Suprapubic skin (tissue), 4 donors: ENCODE results near the gene FCHSD1. TPM values are rescaled to one million over a fixed set of nuclear protein-coding genes. Genes with fewer than 3 reads are reported as not detected.

Experiments used
- DNase-seq, 2 donors: peaks; one replicate each; pipeline ENCODE4 v3.0.0-alpha.2; 2019; ENCODE audit warnings: low spot score in 2 of 2
- H3K27ac ChIP-seq: fragments of 200-600 bp; sonication (generic); one replicate; pipeline ENCODE4 v1.5.1; 2019
- H3K27me3 ChIP-seq: fragments of 200-600 bp; sonication (generic); one replicate; pipeline ENCODE4 v1.5.1; 2019
- H3K36me3 ChIP-seq: fragments of 200-600 bp; sonication (generic); one replicate; pipeline ENCODE4 v1.5.1; 2019
- H3K4me1 ChIP-seq: fragments of 200-600 bp; sonication (generic); one replicate; pipeline ENCODE4 v1.5.1; 2019
- H3K4me3 ChIP-seq: fragments of 200-600 bp; sonication (generic); one replicate; pipeline ENCODE4 v1.5.1; 2019; ENCODE audit warnings: mild to moderate bottlenecking
- H3K9me3 ChIP-seq: fragments of 200-600 bp; sonication (generic); one replicate; pipeline ENCODE4 v1.5.1; 2019
- EP300 ChIP-seq: sonication (generic); formaldehyde crosslinking; IDR thresholded peaks from one replicate; pipeline ENCODE4 v1.6.1; 2017; ENCODE audit warnings: antibody characterized with exemption
- POLR2A ChIP-seq, 2 donors: fragments of 450-650 bp; IDR thresholded peaks; one replicate each; pipeline ENCODE4 v1.6.1; 2017; ENCODE audit warnings: antibody characterized with exemption in 2 of 2, mild to moderate bottlenecking in 2 of 2, moderate library complexity in 2 of 2
- POLR2AphosphoS5 ChIP-seq, 3 donors: sonication (generic); formaldehyde crosslinking; IDR thresholded peaks; one replicate each; pipeline ENCODE4 v1.6.1; 2017; ENCODE audit warnings: antibody characterized with exemption in 3 of 3
- WGBS: methylation state at CpG from one replicate; pipeline ENCODE4 v1.1.5; 2018; 5-methylcytosine and 5-hydroxymethylcytosine counted together
- total RNA-seq, 4 donors: library from RNA; depleted of rRNA; stranded (reverse); fragments of >200 nt; gene quantifications; one replicate each; pipeline ENCODE4 v1.1.0, GENCODE V29; 2016
- TF ChIP-seq, protein P1 (sequence below), 2 donors: fragments of 200-600 bp in 1 of 2; fragments of 450-650 bp in 1 of 2; sonication (generic) in 1 of 2; IDR thresholded peaks; one replicate each; pipeline ENCODE4 v1.5.1; 2016 to 2019; ENCODE audit warnings: antibody characterized with exemption in 2 of 2, mild to moderate bottlenecking in 1 of 2, moderate library complexity in 1 of 2

The FCHSD1 gene
- total RNA-seq, 4 donors from 2014 or later, result 40.1 to 117 (median 77.1) TPM

DNA sequence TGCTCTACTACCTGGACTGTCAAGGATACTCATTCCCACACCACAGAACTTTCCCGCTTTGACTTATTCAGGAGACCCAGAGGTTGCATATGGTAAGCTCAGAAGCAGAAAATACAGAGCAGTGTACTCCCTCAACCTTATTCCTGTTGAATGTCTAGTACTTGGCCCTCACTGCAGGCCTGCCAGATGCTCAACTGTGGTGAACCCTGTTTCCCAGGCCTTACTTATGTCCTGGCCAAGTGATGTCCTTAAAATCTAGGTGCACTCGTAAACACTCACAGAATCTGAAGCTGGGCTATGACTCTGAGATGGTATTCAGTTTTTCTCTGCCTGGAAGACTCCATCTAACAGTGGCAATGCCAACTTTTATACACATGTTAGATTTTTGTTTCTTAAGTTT is 53.4 kb downstream of the FCHSD1 start:
- H3K4me1 ChIP-seq, result peaks cover 14% of the 10 kb centered on the region
- no peaks in the 10 kb centered on the region for H3K9me3 ChIP-seq
- H3K27ac ChIP-seq, result no peak overlapping the region
- no peaks in the 10 kb centered on the region for H3K36me3 ChIP-seq
- H3K27me3 ChIP-seq, result no peaks in the 10 kb centered on the region
- no peak overlapping the region for H3K4me3 ChIP-seq
- no peak for TF ChIP-seq EP300
- no peak for TF ChIP-seq POLR2A (IDR thresholded peaks at IDR 0.05)
- TF ChIP-seq, protein P1, sequence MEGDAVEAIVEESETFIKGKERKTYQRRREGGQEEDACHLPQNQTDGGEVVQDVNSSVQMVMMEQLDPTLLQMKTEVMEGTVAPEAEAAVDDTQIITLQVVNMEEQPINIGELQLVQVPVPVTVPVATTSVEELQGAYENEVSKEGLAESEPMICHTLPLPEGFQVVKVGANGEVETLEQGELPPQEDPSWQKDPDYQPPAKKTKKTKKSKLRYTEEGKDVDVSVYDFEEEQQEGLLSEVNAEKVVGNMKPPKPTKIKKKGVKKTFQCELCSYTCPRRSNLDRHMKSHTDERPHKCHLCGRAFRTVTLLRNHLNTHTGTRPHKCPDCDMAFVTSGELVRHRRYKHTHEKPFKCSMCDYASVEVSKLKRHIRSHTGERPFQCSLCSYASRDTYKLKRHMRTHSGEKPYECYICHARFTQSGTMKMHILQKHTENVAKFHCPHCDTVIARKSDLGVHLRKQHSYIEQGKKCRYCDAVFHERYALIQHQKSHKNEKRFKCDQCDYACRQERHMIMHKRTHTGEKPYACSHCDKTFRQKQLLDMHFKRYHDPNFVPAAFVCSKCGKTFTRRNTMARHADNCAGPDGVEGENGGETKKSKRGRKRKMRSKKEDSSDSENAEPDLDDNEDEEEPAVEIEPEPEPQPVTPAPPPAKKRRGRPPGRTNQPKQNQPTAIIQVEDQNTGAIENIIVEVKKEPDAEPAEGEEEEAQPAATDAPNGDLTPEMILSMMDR (IDR thresholded peaks at IDR 0.05), result no peak
- TF ChIP-seq POLR2AphosphoS5 (IDR thresholded peaks at IDR 0.05), result no peak
- no peak for DNase-seq
- 92% methylated on average over 2 of the region's 2 CpGs for WGBS

DNA sequence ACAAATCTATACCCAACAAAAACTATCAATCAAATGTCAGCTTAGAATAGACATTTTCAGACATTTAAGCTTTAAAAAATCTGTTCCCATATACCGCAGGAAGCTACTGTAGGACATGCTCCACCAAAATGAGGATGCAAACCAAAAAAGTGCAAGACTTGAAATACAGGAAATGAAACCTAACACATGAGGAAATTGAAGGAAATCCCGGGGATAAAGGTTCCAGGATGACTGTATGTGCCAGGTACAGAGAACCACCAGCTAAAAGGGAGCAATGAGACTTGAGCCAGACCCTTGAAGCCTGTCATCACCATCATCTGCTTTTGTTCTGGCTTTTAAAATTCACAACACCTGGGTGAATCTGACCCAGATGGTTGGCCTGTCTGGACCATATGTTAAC is 53.8 kb downstream of the FCHSD1 start:
- no peak overlapping the region for H3K4me3 ChIP-seq

DNA sequence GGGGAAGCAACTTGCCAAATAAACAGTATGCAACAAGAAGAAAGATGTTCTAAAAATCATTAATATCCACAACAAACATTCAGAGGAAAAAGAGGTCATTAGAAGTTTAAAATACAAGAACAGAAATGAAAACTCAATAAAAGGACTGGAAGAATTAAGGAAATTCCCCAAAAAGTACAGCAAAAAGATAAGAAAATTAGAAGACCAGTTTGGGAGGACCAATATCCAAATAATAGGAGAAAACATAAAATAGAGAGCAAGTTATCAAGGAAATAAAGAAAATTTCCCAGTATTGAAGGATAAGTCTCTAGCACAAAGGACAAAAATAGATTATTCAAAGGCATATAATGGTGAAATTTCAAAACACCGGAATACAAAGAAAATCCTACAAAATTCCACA is 54.4 kb downstream of the FCHSD1 start:
- no peak for TF ChIP-seq POLR2AphosphoS5 (IDR thresholded peaks at IDR 0.05)
- TF ChIP-seq POLR2A (IDR thresholded peaks at IDR 0.05), result no peak
- TF ChIP-seq EP300, result no peak
- TF ChIP-seq, protein P1 (IDR thresholded peaks at IDR 0.05), result no peak
- 100% methylated on average over 1 of the region's 1 CpG for WGBS
- Histone ChIP-seq H3K36me3 (no peaks in the 10 kb centered on the region), H3K27me3 (no peaks in the 10 kb centered on the region), H3K27ac (no peak overlapping the region), H3K4me3 (no peak overlapping the region), H3K9me3 (no peaks in the 10 kb centered on the region), H3K4me1 (peaks cover 6% of the 10 kb centered on the region)
- no peak for DNase-seq

More for the DNA sequence above, 53.8 kb downstream of the FCHSD1 start:
- H3K27ac ChIP-seq, result no peak overlapping the region
- no peaks in the 10 kb centered on the region for H3K36me3 ChIP-seq
- DNase-seq, result no peak
- no peaks in the 10 kb centered on the region for H3K9me3 ChIP-seq
- peaks cover 10% of the 10 kb centered on the region for H3K4me1 ChIP-seq
- TF ChIP-seq POLR2A (IDR thresholded peaks at IDR 0.05) (no peak), POLR2AphosphoS5 (IDR thresholded peaks at IDR 0.05) (no peak), EP300 (no peak)
- TF ChIP-seq, protein P1 (IDR thresholded peaks at IDR 0.05), result no peak
- no peaks in the 10 kb centered on the region for H3K27me3 ChIP-seq
- WGBS, result 64% methylated on average over 2 of the region's 2 CpGs

DNA sequence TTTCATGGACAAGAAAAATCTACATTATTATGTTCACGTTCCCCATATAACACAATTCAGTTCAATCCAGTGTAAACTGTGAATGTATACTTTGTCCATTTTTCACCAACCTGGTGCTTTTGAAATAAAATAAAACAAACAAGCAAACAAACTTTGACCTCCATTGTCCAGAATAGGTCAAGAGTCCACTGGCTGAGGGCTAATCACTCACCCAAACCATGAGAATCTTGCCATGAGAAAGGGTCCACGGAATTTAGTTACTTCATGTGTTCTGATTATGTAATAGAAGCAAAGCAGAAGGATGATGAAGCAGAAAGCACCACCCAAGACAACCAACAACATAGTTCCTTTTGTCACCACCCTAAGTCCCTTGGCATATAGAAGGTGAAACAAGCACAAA is 61.1 kb downstream of the FCHSD1 start:
- Histone ChIP-seq H3K9me3 (no peaks in the 10 kb centered on the region), H3K4me3 (no peak overlapping the region), H3K27me3 (no peaks in the 10 kb centered on the region), H3K27ac (no peak overlapping the region), H3K36me3 (peaks cover 22% of the 10 kb centered on the region), H3K4me1 (peaks cover 3% of the 10 kb centered on the region)
- 87% methylated on average over 2 of the region's 2 CpGs for WGBS
- DNase-seq, result no peak
- TF ChIP-seq EP300 (no peak), POLR2A (IDR thresholded peaks at IDR 0.05) (no peak), POLR2AphosphoS5 (IDR thresholded peaks at IDR 0.05) (no peak)
- TF ChIP-seq, protein P1 (IDR thresholded peaks at IDR 0.05), result no peak

Other genes starting within 250 kb of the FCHSD1 start
- gene PCDHGA9, start 248.6 kb downstream of the FCHSD1 start, total RNA-seq, result 10 to 100 TPM in 1 of 4 donors, 1 to 10 TPM in 3; 4.9 to 20.8 (median 7.9) TPM
- gene PCDHGB6, start 243.4 kb downstream of the FCHSD1 start, total RNA-seq, result 10 to 100 TPM in 1 of 4 donors, 1 to 10 TPM in 3; 4.5 to 13.8 (median 8.2) TPM
- gene PCDHGA10, start 238.4 kb downstream of the FCHSD1 start, total RNA-seq, result 10 to 100 TPM in 2 of 4 donors, 1 to 10 TPM in 2; 7.0 to 23.6 (median 10.3) TPM
- 10 to 100 TPM in 2 of 4 donors, 1 to 10 TPM in 2; 9.2 to 18.3 (median 9.9) TPM for gene PCDHGB7, start 233.7 kb downstream of the FCHSD1 start, total RNA-seq
- gene PCDHGA11, start 230.4 kb downstream of the FCHSD1 start, total RNA-seq, result 10 to 100 TPM in 1 of 4 donors, 1 to 10 TPM in 3; 3.4 to 14.3 (median 6.9) TPM
- 10 to 100 TPM in 1 of 4 donors, 1 to 10 TPM in 3; 2.9 to 13.4 (median 6.6) TPM for gene PCDHGA12, start 220.9 kb downstream of the FCHSD1 start, total RNA-seq
- 10 to 100 TPM; 30.0 to 73.4 (median 60.4) TPM for gene PCDHGC3, start 175.5 kb downstream of the FCHSD1 start, total RNA-seq
- gene PCDHGC4, start 166.4 kb downstream of the FCHSD1 start, total RNA-seq, result 10 to 100 TPM in 3 of 4 donors, 1 to 10 TPM in 1; 2.7 to 30.6 (median 15.0) TPM
- gene PCDHGC5, start 162.3 kb downstream of the FCHSD1 start, total RNA-seq, result 10 to 100 TPM in 1 of 4 donors, 1 to 10 TPM in 3; 1.6 to 10.5 (median 3.2) TPM
- gene DIAPH1, start 32.4 kb downstream of the FCHSD1 start, total RNA-seq, result 100 to 1,000 TPM in 1 of 4 donors, 10 to 100 TPM in 3; 83.0 to 115 (median 95.1) TPM
- gene HDAC3, start 14.6 kb downstream of the FCHSD1 start, total RNA-seq, result 10 to 100 TPM; 50.0 to 79.2 (median 59.4) TPM
- gene RELL2, start 14.4 kb downstream of the FCHSD1 start, total RNA-seq, result 1 to 10 TPM; 2.9 to 9.0 (median 5.7) TPM
- 1 to 10 TPM; 1.5 to 7.4 (median 4.3) TPM for gene ARAP3, start 30.8 kb upstream of the FCHSD1 start, total RNA-seq
- gene PCDH1, start 227.0 kb upstream of the FCHSD1 start, total RNA-seq, result 100 to 1,000 TPM in 1 of 4 donors, 10 to 100 TPM in 3; 76.2 to 122 (median 89.5) TPM